ENCODE data around the gene THEMIS2.
"Not testable (repeated sequence)": the region's sequence is repeated elsewhere in the genome, so short reads cannot be mapped to it uniquely, and the experiment has no call there.

THEMIS2 gene

GRCh38 chr1:27872059-27872801 is at the start of gene THEMIS2:
TSS of gene THEMIS2 (plus strand) at chr1:27872544. CDS start at chr1:27872572, 28 bp downstream.
- DNase-seq: peak; percentile 74

GRCh38 chr1:27823784-27824183 is 48.6 kb upstream of the THEMIS2 start:
- DNase-seq: no peak

GRCh38 chr1:27824411-27824810 is 47.9 kb upstream of the THEMIS2 start:
- DNase-seq: no peak

GRCh38 chr1:27829339-27829960 is 42.9 kb upstream of the THEMIS2 start:
- DNase-seq: not testable (repeated sequence)

GRCh38 chr1:27830621-27831440 is 41.5 kb upstream of the THEMIS2 start, which contains the start of gene PPP1R8:
TSS of gene PPP1R8 (plus strand) at chr1:27830782. CDS start at chr1:27830836, 54 bp downstream.
- DNase-seq: peak; percentile 99

GRCh38 chr1:27831568-27832410 is 40.6 kb upstream of the THEMIS2 start:
- DNase-seq: no peak

- DNase-seq: no peak
Measured at GRCh38 chr1:27832762-27833161, 39.6 kb upstream of the THEMIS2 start.

- no peak for DNase-seq
Measured at GRCh38 chr1:27833470-27833869, 38.9 kb upstream of the THEMIS2 start.

- no peak for DNase-seq
Measured at GRCh38 chr1:27835046-27835445, 37.3 kb upstream of the THEMIS2 start.

GRCh38 chr1:27835501-27835900 is 36.8 kb upstream of the THEMIS2 start:
- DNase-seq: no peak

GRCh38 chr1:27849951-27850350 is 22.4 kb upstream of the THEMIS2 start:
- no peak for DNase-seq

GRCh38 chr1:27855085-27855484 is 17.3 kb upstream of the THEMIS2 start:
- DNase-seq: no peak

- DNase-seq: no peak
Measured at GRCh38 chr1:27856561-27857343, 15.6 kb upstream of the THEMIS2 start.

GRCh38 chr1:27857552-27857951 is 14.8 kb upstream of the THEMIS2 start:
- DNase-seq: not testable (repeated sequence)

GRCh38 chr1:27858072-27858948 is 14.0 kb upstream of the THEMIS2 start:
- DNase-seq: peak; percentile 92

GRCh38 chr1:27858949-27859576 is 13.3 kb upstream of the THEMIS2 start:
- DNase-seq: no peak

GRCh38 chr1:27861436-27861835 is 10.9 kb upstream of the THEMIS2 start:
- no peak for DNase-seq

- no peak for DNase-seq
Measured at GRCh38 chr1:27862004-27862403, 10.3 kb upstream of the THEMIS2 start.

GRCh38 chr1:27862671-27863537 is 9.4 kb upstream of the THEMIS2 start:
- DNase-seq: no peak

All from RPMI8226 (cell line).